ENCODE data around the gene HSPBAP1. TPM values are rescaled to one million over a fixed set of nuclear protein-coding genes. Genes with fewer than 3 reads are reported as not detected.

The HSPBAP1 gene
- total RNA-seq, 1 experiment from 2014 or later, result 9.8 TPM

- Histone ChIP-seq H3K23me2 (ENCODE audit: insufficient read length, low read depth, low read length, poor library complexity, severe bottlenecking) (no peaks in the 10 kb centered on the region), H3K23ac (ENCODE audit: insufficient read length, low read depth, low read length) (no peak overlapping the region), H3K18ac (ENCODE audit: insufficient read length, low read depth, low read length) (no peak overlapping the region), H3K56ac (ENCODE audit: insufficient read length, low read depth, low read length) (no peak overlapping the region), H4K5ac (ENCODE audit: insufficient read length, low read depth, low read length) (no peak overlapping the region), H4K8ac (replicated peaks; ENCODE audit: insufficient read length, low read depth, low read length) (no peak overlapping the region), H3K27ac (ENCODE audit: insufficient read length, low read depth, low read length) (no peak overlapping the region), H3K4me2 (ENCODE audit: insufficient read depth, insufficient read length, low read length) (no peak overlapping the region), H3K79me1 (ENCODE audit: insufficient read depth, low read depth, low read length, poor library complexity, severe bottlenecking) (no peaks in the 10 kb centered on the region), H2AFZ (ENCODE audit: low read length) (no peak overlapping the region), H2AK5ac (ENCODE audit: insufficient read length, low read length) (no peak overlapping the region), H2BK5ac (ENCODE audit: insufficient read length, low read length) (no peak overlapping the region), H4K91ac (ENCODE audit: insufficient read length, low read depth, low read length) (no peak overlapping the region), H2BK12ac (ENCODE audit: insufficient read length, low read depth, low read length) (no peak overlapping the region), H3K14ac (ENCODE audit: insufficient read depth, low read length) (no peak overlapping the region), H4K20me1 (ENCODE audit: control insufficient read depth, insufficient read depth, insufficient read length) (no peaks in the 10 kb centered on the region), H3K4me1 (ENCODE audit: insufficient read depth, low read length) (no peaks in the 10 kb centered on the region), H3K4ac (ENCODE audit: low read depth, low read length) (no peak overlapping the region), H3K27me3 (ENCODE audit: insufficient read depth, low read length) (no peaks in the 10 kb centered on the region), H3K9me3 (ENCODE audit: control insufficient read depth, low read depth, low read length) (no peaks in the 10 kb centered on the region), H2BK120ac (ENCODE audit: low read depth, low read length, poor library complexity, severe bottlenecking) (no peak overlapping the region), H3T11ph (ENCODE audit: low read length) (no peak overlapping the region), H2BK20ac (ENCODE audit: low read depth, low read length, poor library complexity, severe bottlenecking) (no peak overlapping the region), H2BK15ac (ENCODE audit: low read depth, low read length) (no peak overlapping the region), H3K9ac (ENCODE audit: extremely low read depth, insufficient read length, low read length) (no peak overlapping the region), H3K79me2 (ENCODE audit: insufficient read depth, low read length) (no peaks in the 10 kb centered on the region)
- Mint-ChIP-seq H3K27ac (no peak overlapping the region; a peak in 1 of 7 replicates), H3K4me1 (peaks cover 4 to 5% of the 10 kb centered on the region in 2 experiments; a peak in 3 of 4 replicates), H3K36me3 (ENCODE audit: insufficient read depth in 1 of 3, low read depth in 3 of 3) (peaks cover 0 to 8% (median 0%) of the 10 kb centered on the region in 3 experiments; a peak in 2 of 7 replicates), H3K4me3 (no peak overlapping the region), H3K27me3 (ENCODE audit: low read depth) (no peaks in the 10 kb centered on the region), H3K9me3 (no peaks in the 10 kb centered on the region)
- no peak for DNase-seq
- no CpG with 5 or more reads among the region's 2 CpGs for WGBS (ENCODE audit: extremely low coverage, insufficient read length, low lambda C conversion rate)
- TF ChIP-seq CTCF (conservative IDR thresholded peaks at IDR 0.05), result no peak
Measured at GRCh38 chr3:122787872-122788271, 5.8 kb downstream of the HSPBAP1 start.

All from H9 (cell line).